BLaER1 treated with 17β-estradiol and CSF1 and Interleukin-3, amounts not matched to agents 10 nM and 100 nM (cell line): ENCODE results near the gene ATXN7L1.
A peak's percentile ranks its signal among the peaks of the same experiment; 100 is the strongest.

Source experiments
- H3K27ac ChIP-seq, 11 experiments: shearing (Covaris generic); formaldehyde crosslinking; 2 replicates each; pipeline ENCODE4 v1.8.1; 2022
- H3K27me3 ChIP-seq, 11 experiments: shearing (Covaris generic); formaldehyde crosslinking; 2 replicates each; pipeline ENCODE4 v1.8.1; 2022
- H3K36me3 ChIP-seq, 11 experiments: shearing (Covaris generic); formaldehyde crosslinking; 2 replicates each; pipeline ENCODE4 v1.8.1; 2022
- H3K4me1 ChIP-seq, 10 experiments: shearing (Covaris generic); formaldehyde crosslinking; 2 replicates each; pipeline ENCODE4 v1.8.1; 2022
- H3K4me2 ChIP-seq, 11 experiments: shearing (Covaris generic); formaldehyde crosslinking; 2 replicates each; pipeline ENCODE4 v1.8.1; 2022
- H3K4me3 ChIP-seq, 10 experiments: shearing (Covaris generic); formaldehyde crosslinking; 2 replicates each; pipeline ENCODE4 v1.8.1; 2022
- H3K9ac ChIP-seq, 11 experiments: shearing (Covaris generic); formaldehyde crosslinking; 2 replicates each; pipeline ENCODE4 v1.8.1; 2022
- H3K9me3 ChIP-seq, 11 experiments: shearing (Covaris generic); formaldehyde crosslinking; replicated peaks in 1 of 11; 2 replicates each; pipeline ENCODE4 v1.8.1; 2022
- H4K20me1 ChIP-seq, 11 experiments: shearing (Covaris generic); formaldehyde crosslinking; 2 replicates each; pipeline ENCODE4 v1.8.1; 2022
- Cebpa-rat ChIP-seq, 11 experiments: shearing (Covaris generic); IDR thresholded peaks; 2 replicates each; pipeline ENCODE4 v1.8.1; 2022

The ATXN7L1 gene

DNA sequence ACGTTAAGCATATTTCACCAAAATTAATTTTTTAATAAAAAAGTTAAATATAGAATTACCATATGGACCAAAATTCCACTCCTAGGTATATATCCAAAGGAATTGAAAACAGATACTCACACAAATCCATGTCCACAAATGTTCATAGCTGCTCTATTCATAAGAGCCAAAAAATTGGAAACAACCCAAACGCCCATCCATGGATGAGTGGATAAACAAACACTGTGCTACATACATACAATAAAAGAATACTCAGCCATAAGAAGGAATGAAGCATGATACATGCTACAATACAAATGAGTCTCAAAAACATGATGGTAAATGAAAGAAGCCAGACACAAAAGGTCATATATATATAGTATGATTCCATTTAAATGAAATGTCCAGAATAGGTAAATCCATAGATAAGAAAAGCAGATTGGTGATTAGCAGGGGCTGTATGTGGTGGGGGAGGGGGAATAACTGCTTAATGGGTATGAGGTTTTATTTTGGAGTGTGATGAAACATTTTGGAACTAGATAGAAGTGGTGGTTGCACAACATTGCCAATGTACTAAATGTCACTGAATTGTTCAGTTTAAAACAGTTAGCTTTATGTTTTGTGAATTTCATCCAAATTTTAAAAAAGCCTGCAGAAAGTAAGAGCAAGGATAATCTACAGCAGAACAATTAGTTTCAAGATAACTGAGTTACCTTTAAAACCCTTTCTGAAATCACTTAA, 193.9 kb downstream of the ATXN7L1 start:
- Histone ChIP-seq H3K9ac (no peak overlapping the region), H3K4me1 (peaks cover 18 to 26% (median 22%) of the 10 kb centered on the region in 10 experiments), H3K9me3 (no peaks in the 10 kb centered on the region), H4K20me1 (no peaks in the 10 kb centered on the region), H3K27ac (no peak overlapping the region), H3K4me2 (no peak overlapping the region), H3K36me3 (no peaks in the 10 kb centered on the region), H3K4me3 (no peak overlapping the region), H3K27me3 (no peaks in the 10 kb centered on the region)
- TF ChIP-seq Cebpa-rat (IDR thresholded peaks at IDR 0.05) = 0 out of 22 replicates have a peak, but pooled peaks of 1 of the 11 experiments have one; percentile 10

DNA sequence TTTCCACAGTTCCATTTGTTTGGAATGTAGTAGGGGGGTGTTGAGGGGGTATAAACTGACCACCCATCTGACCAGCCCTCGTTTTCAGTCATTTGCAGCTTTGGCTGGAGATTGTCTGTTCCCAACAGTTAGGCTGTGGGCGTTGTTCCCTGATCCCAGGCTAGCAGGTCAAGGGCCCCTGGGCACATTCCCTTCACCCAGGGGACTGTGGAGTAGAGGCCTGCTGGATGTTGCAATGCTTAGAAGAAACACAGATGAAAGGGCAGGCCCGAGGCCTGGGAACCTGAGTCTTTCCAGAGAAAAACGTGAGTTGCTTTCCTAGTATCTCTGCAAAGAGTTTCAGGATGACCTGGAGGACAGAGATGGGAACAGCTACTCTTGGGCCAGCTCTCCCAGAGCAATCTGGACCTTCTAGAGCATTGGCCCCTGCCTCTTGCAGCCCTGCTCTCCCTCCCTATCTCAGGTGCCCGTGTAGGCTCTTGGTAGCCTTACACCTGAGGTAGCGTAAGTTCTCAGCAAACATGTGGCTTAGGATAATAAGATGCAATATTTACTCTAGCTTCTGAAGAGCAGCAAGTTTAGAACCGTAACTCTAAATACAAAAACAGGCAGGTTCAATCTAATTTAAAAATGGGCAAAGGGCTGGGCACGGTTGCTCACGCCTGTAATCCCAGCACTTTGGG, 195.8 kb downstream of the ATXN7L1 start:
- Histone ChIP-seq H4K20me1 (no peaks in the 10 kb centered on the region), H3K9ac (no peak overlapping the region), H3K36me3 (no peaks in the 10 kb centered on the region), H3K27ac (no peak overlapping the region), H3K9me3 (no peaks in the 10 kb centered on the region), H3K4me3 (no peak overlapping the region), H3K27me3 (no peaks in the 10 kb centered on the region), H3K4me1 (peaks cover 37 to 45% (median 40%) of the 10 kb centered on the region in 10 experiments), H3K4me2 (0 out of 22 replicates have a peak overlapping the region, but pooled peaks of 2 of the 11 experiments have one; percentile 33 to 97)
- TF ChIP-seq Cebpa-rat (IDR thresholded peaks at IDR 0.05) = no peak

GRCh38 chr7:105678811-105679495, 197.4 kb downstream of the ATXN7L1 start:
- Histone ChIP-seq H3K4me3 (peak overlapping the region; percentile 53 to 74 (median 65)), H3K36me3 (no peaks in the 10 kb centered on the region), H3K9ac (peak overlapping the region; percentile 72 to 86 (median 80)), H3K9me3 (no peaks in the 10 kb centered on the region), H3K4me2 (peak overlapping the region; percentile 89 to 99 (median 95)), H3K27ac (peak overlapping the region; percentile 52 to 90 (median 83)), H4K20me1 (peaks cover 0 to 4% (median 0%) of the 10 kb centered on the region in 11 experiments; a peak in 1 of 22 replicates), H3K27me3 (no peaks in the 10 kb centered on the region), H3K4me1 (peaks cover 41 to 58% (median 44%) of the 10 kb centered on the region in 10 experiments)
- TF ChIP-seq Cebpa-rat (IDR thresholded peaks at IDR 0.05) = no peak

GRCh38 chr7:105677817-105678573, 198.4 kb downstream of the ATXN7L1 start:
- Histone ChIP-seq H3K4me2 (peak overlapping the region; percentile 89 to 99 (median 95)), H3K27ac (peak overlapping the region; percentile 52 to 90 (median 83); a peak in 21 of 22 replicates)
- no peak for TF ChIP-seq Cebpa-rat (IDR thresholded peaks at IDR 0.05)

DNA sequence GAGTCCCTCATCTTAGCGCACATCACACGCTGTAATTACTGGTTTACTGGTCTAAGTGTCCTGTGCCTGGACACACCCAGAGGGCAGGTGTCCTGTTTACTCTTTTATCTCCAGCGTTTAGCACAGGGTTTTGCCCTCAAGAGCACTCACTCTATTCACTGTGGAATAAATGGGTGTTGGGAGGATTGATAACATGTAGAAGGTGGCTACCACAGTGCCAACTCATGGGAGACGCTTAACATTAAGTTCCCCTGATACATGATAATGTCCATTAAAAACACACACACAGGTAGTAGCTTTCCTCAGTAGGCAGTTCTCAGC, 199.0 kb downstream of the ATXN7L1 start:
- H3K4me1 ChIP-seq = peaks cover 57 to 68% (median 59%) of the 10 kb centered on the region in 10 experiments
- peaks cover 0 to 11% (median 0%) of the 10 kb centered on the region in 11 experiments; a peak in 2 of 22 replicates for H4K20me1 ChIP-seq
- no peak for TF ChIP-seq Cebpa-rat (IDR thresholded peaks at IDR 0.05)
- peak overlapping the region; percentile 52 to 90 (median 83); a peak in 21 of 22 replicates for H3K27ac ChIP-seq
- H3K4me2 ChIP-seq = peak overlapping the region; percentile 89 to 99 (median 95)
- H3K36me3 ChIP-seq = peaks cover 0 to 10% (median 0%) of the 10 kb centered on the region in 11 experiments; a peak in 1 of 22 replicates
- H3K9me3 ChIP-seq = no peaks in the 10 kb centered on the region
- peak overlapping the region; percentile 51 to 86 (median 80); a peak in 21 of 22 replicates for H3K9ac ChIP-seq
- peak overlapping the region; percentile 53 to 74 (median 65); a peak in 19 of 20 replicates for H3K4me3 ChIP-seq
- H3K27me3 ChIP-seq = no peaks in the 10 kb centered on the region

More at GRCh38 chr7:105677817-105678573, 198.4 kb downstream of the ATXN7L1 start:
- Histone ChIP-seq H3K9me3 (no peaks in the 10 kb centered on the region), H3K4me3 (peak overlapping the region; percentile 53 to 74 (median 65)), H3K4me1 (peaks cover 50 to 68% (median 53%) of the 10 kb centered on the region in 10 experiments), H4K20me1 (peaks cover 0 to 10% (median 0%) of the 10 kb centered on the region in 11 experiments; a peak in 2 of 22 replicates), H3K27me3 (no peaks in the 10 kb centered on the region), H3K36me3 (peaks cover 0 to 9% (median 0%) of the 10 kb centered on the region in 11 experiments; a peak in 1 of 22 replicates), H3K9ac (peak overlapping the region; percentile 72 to 86 (median 80))

- Histone ChIP-seq H3K27me3 (no peaks in the 10 kb centered on the region), H3K9me3 (no peaks in the 10 kb centered on the region), H3K4me1 (peaks cover 57 to 68% (median 59%) of the 10 kb centered on the region in 10 experiments), H4K20me1 (peaks cover 0 to 11% (median 0%) of the 10 kb centered on the region in 11 experiments; a peak in 2 of 22 replicates), H3K36me3 (peaks cover 0 to 22% (median 0%) of the 10 kb centered on the region in 11 experiments; a peak in 1 of 22 replicates), H3K4me3 (no peak overlapping the region), H3K4me2 (peak overlapping the region; percentile 89 to 99 (median 95)), H3K9ac (no peak overlapping the region; a peak in 1 of 22 replicates), H3K27ac (peak overlapping the region in 5 of 11 experiments; percentile 20 to 90 (median 87); a peak in 7 of 22 replicates)
- no peak for TF ChIP-seq Cebpa-rat (IDR thresholded peaks at IDR 0.05)
Measured at GRCh38 chr7:105675934-105676371, 200.4 kb downstream of the ATXN7L1 start.

GRCh38 chr7:105674200-105674920, 202.0 kb downstream of the ATXN7L1 start:
- Histone ChIP-seq H3K4me2 (peak overlapping the region in 6 of 11 experiments; percentile 2 to 53 (median 32); a peak in 5 of 22 replicates), H3K27me3 (no peaks in the 10 kb centered on the region), H3K4me1 (peaks cover 46 to 63% (median 56%) of the 10 kb centered on the region in 10 experiments), H3K27ac (no peak overlapping the region; a peak in 1 of 22 replicates), H4K20me1 (peaks cover 0 to 11% (median 0%) of the 10 kb centered on the region in 11 experiments; a peak in 2 of 22 replicates), H3K36me3 (peaks cover 0 to 31% (median 0%) of the 10 kb centered on the region in 11 experiments; a peak in 3 of 22 replicates), H3K4me3 (no peak overlapping the region), H3K9me3 (no peaks in the 10 kb centered on the region), H3K9ac (no peak overlapping the region)
- no peak for TF ChIP-seq Cebpa-rat (IDR thresholded peaks at IDR 0.05)
